Measurements from ENCODE around the gene ST3GAL4. TPM values are rescaled to one million over a fixed set of nuclear protein-coding genes. Genes with fewer than 3 reads are reported as not detected.

Gene ST3GAL4
- total and polyA plus RNA-seq, 10 of the 15 experiments (the other 5 are each of a cell fraction or from before 2014, with no cell fraction given) = 3.8 to 8.1 (median 6.5) TPM; not detected in 2

DNA sequence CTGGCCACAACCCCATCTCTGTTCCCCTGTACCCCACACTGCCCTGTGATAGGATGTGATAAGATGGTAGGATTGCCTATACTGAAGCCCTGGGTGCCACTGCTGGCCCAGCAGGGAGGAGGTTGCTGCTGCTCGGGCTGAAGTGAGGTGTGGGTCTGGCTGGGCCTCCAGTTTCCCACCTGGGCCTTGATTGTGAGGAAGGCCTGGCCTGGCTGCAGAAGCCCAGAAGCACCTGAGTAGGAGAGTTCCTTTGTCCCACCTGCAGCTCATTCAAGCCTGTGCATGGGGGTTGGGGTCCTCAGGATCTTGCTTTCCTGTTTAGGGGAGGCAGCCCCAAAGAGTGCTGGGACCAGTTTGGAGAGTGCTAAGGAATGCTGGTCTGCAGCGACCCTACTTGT is 3.3 kb downstream of the ST3GAL4 start:
- ChIA-PET SMC1A (ENCODE audit: uncharacterized antibody, unreplicated experiment) (no interaction called here), POLR2A (no interaction called here), RAD21 (ENCODE audit: unreplicated experiment) (no interaction called here), CTCF (no interaction called here)
- no peak for TF ChIP-seq CREB1 (IDR thresholded peaks at IDR 0.05; ENCODE audit: low read depth)
- no peak for TF ChIP-seq NFIC (IDR thresholded peaks at IDR 0.05; ENCODE audit: low read depth, low read length)
- H3K4me1 ChIP-seq (ENCODE audit: control insufficient read depth, insufficient read depth, low read length) = peaks cover 11% of the 10 kb centered on the region
- intact Hi-C loops (cut with micrococcal nuclease; ENCODE audit: unreplicated experiment) = loop anchor here (5.0 kb wide), 1 partner anchor 59 kb away; no protein-coding TSS in a partner anchor
- H3K27me3 ChIP-seq (replicated peaks in 1 of 2; ENCODE audit: control insufficient read depth in 2 of 2, insufficient read depth in 2 of 2, low read length in 1 of 2) = no peaks in the 10 kb centered on the region
- no peaks in the 10 kb centered on the region for H4K20me1 ChIP-seq (ENCODE audit: control insufficient read depth, insufficient read depth)
- no peak overlapping the region for H3K9ac ChIP-seq (ENCODE audit: control insufficient read depth, insufficient read depth, low read length)
- no peak overlapping the region for H2AFZ ChIP-seq (ENCODE audit: control insufficient read depth, low read depth, low read length)
- DNase-seq (ENCODE audit: low read depth, low spot score) (no peak), ATAC-seq (no peak), FAIRE-seq (no peak)
- in situ Hi-C loops (cut with MboI) = no loop called here
- no peak overlapping the region for H3K4me2 ChIP-seq (ENCODE audit: control insufficient read depth, insufficient read depth)
- H3K4me3 ChIP-seq = no peak overlapping the region
- no peaks in the 10 kb centered on the region for H3K9me3 ChIP-seq (replicated peaks; ENCODE audit: control insufficient read depth, insufficient read depth, low read length)
- BruUV-seq (replicated peaks) = no TSS peak
- H3K27ac ChIP-seq (ENCODE audit: control insufficient read depth, insufficient read depth) = no peak overlapping the region
- WGBS (ENCODE audit: insufficient coverage, insufficient replicate concordance, low lambda C conversion rate, missing lambda C conversion rate) = 76% methylated on average over 2 of the region's 2 CpGs
- H3K36me3 ChIP-seq (ENCODE audit: control insufficient read depth in 2 of 2, insufficient read depth in 2 of 2, low read length in 1 of 2) = no peaks in the 10 kb centered on the region
- peaks cover 9% of the 10 kb centered on the region for H3K79me2 ChIP-seq (ENCODE audit: control insufficient read depth, insufficient read depth, low read length)

DNA sequence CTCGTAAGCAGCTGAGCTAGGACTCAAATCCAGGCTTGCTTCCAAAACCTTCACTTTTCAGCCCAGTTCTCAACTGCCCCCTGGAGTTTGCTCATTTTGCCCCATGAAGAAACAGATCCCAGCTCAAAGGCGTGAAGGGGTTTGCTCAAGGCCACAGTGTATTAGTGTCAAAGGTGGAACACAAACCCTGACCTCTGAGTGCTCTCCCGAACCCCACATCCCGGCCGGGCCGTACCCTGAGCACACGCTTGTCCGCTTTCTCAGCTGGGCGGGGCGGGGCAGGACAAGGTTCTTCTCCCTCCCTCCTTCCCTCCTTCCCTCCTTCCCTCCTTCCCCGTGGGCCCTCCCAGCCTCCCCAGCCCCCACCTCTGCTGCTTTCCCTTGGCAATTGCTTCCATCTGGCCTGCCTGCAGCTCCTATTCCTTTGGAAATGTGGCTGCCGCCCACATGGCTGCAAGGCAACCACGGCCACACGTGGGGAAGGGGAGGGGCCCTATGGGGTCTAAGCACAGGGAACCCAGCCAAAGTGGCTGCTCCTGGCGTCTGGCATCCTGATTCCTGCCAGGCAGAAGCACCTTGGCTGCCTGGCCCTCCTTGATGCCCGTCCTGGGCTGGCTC is 4.1 kb downstream of the ST3GAL4 start:
- H3K27me3 ChIP-seq (replicated peaks in 1 of 2; ENCODE audit: control insufficient read depth in 2 of 2, insufficient read depth in 2 of 2, low read length in 1 of 2) = no peaks in the 10 kb centered on the region
- H4K20me1 ChIP-seq (ENCODE audit: control insufficient read depth, insufficient read depth) = no peaks in the 10 kb centered on the region
- in situ Hi-C loops (cut with MboI) (no loop called here), intact Hi-C loops (cut with micrococcal nuclease; ENCODE audit: unreplicated experiment) (loop anchor here (5.0 kb wide), 1 partner anchor 58 kb away; no protein-coding TSS in a partner anchor)
- no peak overlapping the region for H3K4me3 ChIP-seq
- H3K9me3 ChIP-seq (replicated peaks; ENCODE audit: control insufficient read depth, insufficient read depth, low read length) = no peaks in the 10 kb centered on the region
- no peak overlapping the region for H3K4me2 ChIP-seq (ENCODE audit: control insufficient read depth, insufficient read depth)
- peaks cover 7% of the 10 kb centered on the region for H3K79me2 ChIP-seq (ENCODE audit: control insufficient read depth, insufficient read depth, low read length)
- no peak overlapping the region for H3K9ac ChIP-seq (ENCODE audit: control insufficient read depth, insufficient read depth, low read length)
- DNase-seq (ENCODE audit: low read depth, low spot score) (no peak), ATAC-seq (no peak), FAIRE-seq (no peak)
- WGBS (ENCODE audit: insufficient coverage, insufficient replicate concordance, low lambda C conversion rate, missing lambda C conversion rate) = 55% methylated on average over 13 of the region's 16 CpGs
- POLR2A ChIA-PET = no interaction called here
- TF ChIP-seq IKZF1 (conservative IDR thresholded peaks at IDR 0.05) (no peak), MYC (IDR thresholded peaks at IDR 0.05; ENCODE audit: insufficient read depth, insufficient read length, insufficient replicate concordance, low read length, severe bottlenecking) (no peak), RAD51 (IDR thresholded peaks at IDR 0.05) (no peak), CBX5 (IDR thresholded peaks at IDR 0.05; ENCODE audit: low read depth) (no peak), CEBPB (IDR thresholded peaks at IDR 0.05; ENCODE audit: borderline replicate concordance in 1 of 2, low read depth in 2 of 2, low read length in 2 of 2) (no peak), TARDBP (IDR thresholded peaks at IDR 0.05; ENCODE audit: borderline replicate concordance) (no peak), RB1 (IDR thresholded peaks at IDR 0.05; ENCODE audit: borderline replicate concordance) (no peak), PAX8 (IDR thresholded peaks at IDR 0.05) (no peak), CBX3 (IDR thresholded peaks at IDR 0.05; ENCODE audit: borderline replicate concordance, low read depth) (no peak), TAF1 (IDR thresholded peaks at IDR 0.05; ENCODE audit: borderline replicate concordance, low read depth, low read length) (no peak), HDAC2 (IDR thresholded peaks at IDR 0.05) (no peak), ZNF274 (IDR thresholded peaks at IDR 0.05; ENCODE audit: insufficient read depth, insufficient read length) (no peak), GATAD2B (conservative IDR thresholded peaks at IDR 0.05; ENCODE audit: low read depth) (no peak), BACH1 (IDR thresholded peaks at IDR 0.05; ENCODE audit: borderline replicate concordance) (no peak), FOS (IDR thresholded peaks at IDR 0.05; ENCODE audit: borderline replicate concordance, extremely low read depth, insufficient read length) (no peak), ETV6 (conservative IDR thresholded peaks at IDR 0.05 in 1 of 2, IDR thresholded peaks at IDR 0.05 in 1 of 2; ENCODE audit: borderline replicate concordance in 1 of 2, low read depth in 1 of 2) (no peak)
- TF ChIP-seq, protein P1, sequence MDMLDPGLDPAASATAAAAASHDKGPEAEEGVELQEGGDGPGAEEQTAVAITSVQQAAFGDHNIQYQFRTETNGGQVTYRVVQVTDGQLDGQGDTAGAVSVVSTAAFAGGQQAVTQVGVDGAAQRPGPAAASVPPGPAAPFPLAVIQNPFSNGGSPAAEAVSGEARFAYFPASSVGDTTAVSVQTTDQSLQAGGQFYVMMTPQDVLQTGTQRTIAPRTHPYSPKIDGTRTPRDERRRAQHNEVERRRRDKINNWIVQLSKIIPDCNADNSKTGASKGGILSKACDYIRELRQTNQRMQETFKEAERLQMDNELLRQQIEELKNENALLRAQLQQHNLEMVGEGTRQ (IDR thresholded peaks at IDR 0.05; ENCODE audit: borderline replicate concordance, low read depth, low read length) = no peak
- H3K27ac ChIP-seq (ENCODE audit: control insufficient read depth, insufficient read depth) = no peak overlapping the region
- RAD21 ChIA-PET (ENCODE audit: unreplicated experiment) = no interaction called here
- SMC1A ChIA-PET (ENCODE audit: uncharacterized antibody, unreplicated experiment) = interaction anchor here (0.6 kb wide), 1 partner anchor 47 kb away, joined by 3 read pairs; no protein-coding TSS in a partner anchor
- H2AFZ ChIP-seq (ENCODE audit: control insufficient read depth, low read depth, low read length) = no peak overlapping the region
- no TSS peak for BruUV-seq (replicated peaks)
- CTCF ChIA-PET = no interaction called here
- H3K36me3 ChIP-seq (ENCODE audit: control insufficient read depth in 2 of 2, insufficient read depth in 2 of 2, low read length in 1 of 2) = no peaks in the 10 kb centered on the region
- peaks cover 8% of the 10 kb centered on the region for H3K4me1 ChIP-seq (ENCODE audit: control insufficient read depth, insufficient read depth, low read length)

Measured in GM12878 (cell line).